Testis (tissue), 2 donors: Measurements from ENCODE around the gene TCF20.

ENCODE experiments used
- POLR2A ChIP-seq: fragments of 450-650 bp; IDR thresholded peaks from one replicate; pipeline ENCODE4 v1.6.1; 2017; ENCODE audit warnings: antibody characterized with exemption, mild to moderate bottlenecking, moderate library complexity
- TF ChIP-seq, protein P1 (sequence below), 3 experiments: fragments of 450-650 bp in 2 of 3; fragments of 200-600 bp in 1 of 3; sonication (generic) in 1 of 3; IDR thresholded peaks; one replicate each; pipeline ENCODE4 v1.5.1; 2016 to 2019; ENCODE audit warnings: antibody characterized with exemption in 3 of 3, mild to moderate bottlenecking in 2 of 3, moderate library complexity in 1 of 3

DNA sequence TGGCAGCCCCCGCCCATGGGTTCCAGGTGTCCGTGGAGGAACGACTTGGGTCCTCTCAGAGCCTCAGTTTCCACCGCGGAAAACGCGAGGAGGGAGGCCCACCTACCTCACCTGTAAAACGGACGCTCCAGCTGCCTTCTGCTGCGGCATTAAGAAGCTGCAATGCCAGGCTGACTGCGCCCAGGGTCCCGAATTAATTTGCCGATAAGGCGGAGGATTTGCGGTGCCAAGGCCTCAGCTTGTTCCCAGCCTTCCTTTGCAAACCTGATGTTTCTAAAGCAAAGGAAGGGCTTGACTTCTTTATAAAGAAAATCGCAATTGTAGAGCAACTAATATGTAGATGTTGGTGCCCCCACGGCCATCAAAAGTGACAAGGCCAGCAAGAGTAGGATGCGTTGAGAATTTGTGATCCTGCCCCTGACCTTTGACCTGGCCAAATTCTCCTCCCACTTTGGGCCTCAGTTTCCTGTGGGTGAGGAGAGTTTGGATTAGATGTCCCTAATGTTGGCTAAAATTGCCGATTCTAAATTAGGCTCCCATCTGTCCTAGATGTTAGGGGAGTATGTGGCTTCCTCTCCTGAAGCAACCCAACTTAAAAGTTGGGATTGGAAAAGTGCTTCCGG, 849 bp upstream of the TCF20 start:
- TF ChIP-seq, protein P1, sequence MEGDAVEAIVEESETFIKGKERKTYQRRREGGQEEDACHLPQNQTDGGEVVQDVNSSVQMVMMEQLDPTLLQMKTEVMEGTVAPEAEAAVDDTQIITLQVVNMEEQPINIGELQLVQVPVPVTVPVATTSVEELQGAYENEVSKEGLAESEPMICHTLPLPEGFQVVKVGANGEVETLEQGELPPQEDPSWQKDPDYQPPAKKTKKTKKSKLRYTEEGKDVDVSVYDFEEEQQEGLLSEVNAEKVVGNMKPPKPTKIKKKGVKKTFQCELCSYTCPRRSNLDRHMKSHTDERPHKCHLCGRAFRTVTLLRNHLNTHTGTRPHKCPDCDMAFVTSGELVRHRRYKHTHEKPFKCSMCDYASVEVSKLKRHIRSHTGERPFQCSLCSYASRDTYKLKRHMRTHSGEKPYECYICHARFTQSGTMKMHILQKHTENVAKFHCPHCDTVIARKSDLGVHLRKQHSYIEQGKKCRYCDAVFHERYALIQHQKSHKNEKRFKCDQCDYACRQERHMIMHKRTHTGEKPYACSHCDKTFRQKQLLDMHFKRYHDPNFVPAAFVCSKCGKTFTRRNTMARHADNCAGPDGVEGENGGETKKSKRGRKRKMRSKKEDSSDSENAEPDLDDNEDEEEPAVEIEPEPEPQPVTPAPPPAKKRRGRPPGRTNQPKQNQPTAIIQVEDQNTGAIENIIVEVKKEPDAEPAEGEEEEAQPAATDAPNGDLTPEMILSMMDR (IDR thresholded peaks at IDR 0.05) = no peak
- no peak for TF ChIP-seq POLR2A
